LNCAP (cell line): ENCODE data around the gene SLC16A2.

Experiments used
- TF ChIP-seq, protein P1 (sequence below): fragments of 450-650 bp; IDR thresholded peaks from 2 replicates; pipeline ENCODE4 v1.5.1; 2017; ENCODE audit warnings: mild to moderate bottlenecking

SLC16A2 gene

DNA sequence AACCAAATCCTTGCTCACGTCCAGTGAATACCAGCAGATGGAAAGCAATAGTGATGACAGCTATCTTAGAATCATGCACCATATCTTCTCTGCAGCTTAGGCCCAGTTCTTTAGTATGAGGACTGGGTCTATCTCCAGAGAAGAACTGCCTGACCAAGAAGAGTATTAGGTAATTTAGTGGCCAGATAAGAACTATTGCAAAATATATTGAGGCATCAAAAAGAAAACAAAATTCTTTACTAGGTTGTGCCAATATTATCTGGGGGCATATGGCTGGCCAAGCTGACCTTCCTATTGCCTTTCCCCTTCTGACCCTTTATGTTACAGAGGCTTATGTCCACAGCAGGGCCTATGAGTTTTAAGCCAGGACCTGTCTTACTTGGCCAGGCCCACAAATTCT is 101.9 kb downstream of the SLC16A2 start:
- TF ChIP-seq, protein P1, sequence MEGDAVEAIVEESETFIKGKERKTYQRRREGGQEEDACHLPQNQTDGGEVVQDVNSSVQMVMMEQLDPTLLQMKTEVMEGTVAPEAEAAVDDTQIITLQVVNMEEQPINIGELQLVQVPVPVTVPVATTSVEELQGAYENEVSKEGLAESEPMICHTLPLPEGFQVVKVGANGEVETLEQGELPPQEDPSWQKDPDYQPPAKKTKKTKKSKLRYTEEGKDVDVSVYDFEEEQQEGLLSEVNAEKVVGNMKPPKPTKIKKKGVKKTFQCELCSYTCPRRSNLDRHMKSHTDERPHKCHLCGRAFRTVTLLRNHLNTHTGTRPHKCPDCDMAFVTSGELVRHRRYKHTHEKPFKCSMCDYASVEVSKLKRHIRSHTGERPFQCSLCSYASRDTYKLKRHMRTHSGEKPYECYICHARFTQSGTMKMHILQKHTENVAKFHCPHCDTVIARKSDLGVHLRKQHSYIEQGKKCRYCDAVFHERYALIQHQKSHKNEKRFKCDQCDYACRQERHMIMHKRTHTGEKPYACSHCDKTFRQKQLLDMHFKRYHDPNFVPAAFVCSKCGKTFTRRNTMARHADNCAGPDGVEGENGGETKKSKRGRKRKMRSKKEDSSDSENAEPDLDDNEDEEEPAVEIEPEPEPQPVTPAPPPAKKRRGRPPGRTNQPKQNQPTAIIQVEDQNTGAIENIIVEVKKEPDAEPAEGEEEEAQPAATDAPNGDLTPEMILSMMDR: no peak

DNA sequence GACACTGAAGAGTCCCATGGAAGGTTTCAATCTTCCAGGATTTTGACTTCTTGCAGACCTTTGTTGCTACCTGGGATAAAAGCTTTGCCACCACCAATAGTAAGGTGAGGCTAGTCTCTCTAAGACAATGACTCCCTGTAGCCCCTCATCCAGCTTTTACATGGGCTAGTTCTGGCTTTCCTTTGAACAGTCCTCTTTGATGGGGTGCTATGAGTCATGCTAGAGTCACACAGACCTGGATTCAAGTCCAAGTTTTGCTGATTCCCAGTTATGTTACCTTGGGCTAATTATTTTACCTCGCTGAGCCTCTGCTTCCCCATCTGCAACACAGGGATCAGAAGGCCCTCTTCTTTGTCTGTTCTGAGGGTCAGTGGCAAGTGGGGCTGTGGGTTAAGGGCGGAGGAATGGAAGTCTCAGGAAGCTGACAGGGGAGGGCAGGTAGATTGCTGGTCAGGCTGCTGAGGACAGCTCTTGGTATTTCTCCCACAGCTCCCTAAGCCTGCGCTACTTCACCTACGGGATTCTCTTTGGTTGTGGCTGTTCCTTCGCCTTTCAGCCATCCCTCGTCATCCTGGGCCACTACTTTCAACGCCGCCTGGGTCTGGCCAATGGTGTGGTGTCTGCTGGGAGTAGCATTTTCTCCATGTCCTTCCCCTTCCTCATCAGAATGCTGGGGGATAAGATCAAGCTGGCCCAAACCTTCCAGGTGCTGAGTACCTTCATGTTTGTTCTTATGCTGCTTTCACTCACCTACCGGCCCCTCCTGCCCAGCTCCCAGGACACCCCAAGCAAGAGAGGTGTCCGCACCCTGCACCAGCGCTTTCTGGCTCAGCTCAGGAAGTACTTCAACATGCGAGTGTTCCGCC is 102.8 kb downstream of the SLC16A2 start:
- TF ChIP-seq, protein P1: no peak

DNA sequence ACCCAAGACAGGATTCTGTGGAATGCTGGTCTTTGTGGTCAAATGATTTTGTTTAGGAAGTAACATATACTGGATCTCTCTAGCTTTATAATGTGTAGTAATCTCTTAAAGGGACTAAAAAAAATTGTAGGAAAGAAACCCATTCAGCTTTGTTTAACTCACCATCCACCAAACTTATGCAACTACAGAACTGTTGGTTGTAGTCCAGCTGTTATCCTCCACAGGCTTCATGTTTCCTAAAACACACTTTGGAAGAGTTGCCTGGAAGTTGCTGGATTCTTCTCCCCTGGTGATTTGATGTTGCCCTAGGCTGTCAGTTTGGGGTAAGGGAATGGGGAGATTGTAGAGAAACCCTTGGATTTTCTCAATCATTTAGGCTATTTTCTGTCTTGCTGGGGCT is 103.8 kb downstream of the SLC16A2 start:
- TF ChIP-seq, protein P1: no peak

DNA sequence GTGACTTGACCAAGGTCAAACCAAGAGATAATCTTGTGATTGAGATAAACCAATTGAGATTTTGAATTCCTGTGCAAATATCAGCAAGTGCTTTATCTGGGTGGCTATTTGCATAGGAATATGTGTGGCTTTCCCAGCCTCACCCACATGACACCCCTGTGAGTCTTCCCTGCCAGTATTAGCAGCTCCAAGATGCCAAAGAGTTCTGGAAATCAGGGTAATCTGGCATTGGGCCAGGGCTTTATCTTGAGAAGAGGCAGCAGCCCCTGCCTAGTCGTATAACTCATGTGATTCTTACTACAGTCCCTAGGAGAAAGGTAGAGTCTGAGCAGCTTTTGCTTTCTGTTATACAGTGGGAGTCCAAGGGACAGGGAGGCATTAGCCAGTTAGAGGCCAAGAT is 105.5 kb downstream of the SLC16A2 start:
- TF ChIP-seq, protein P1: no peak

DNA sequence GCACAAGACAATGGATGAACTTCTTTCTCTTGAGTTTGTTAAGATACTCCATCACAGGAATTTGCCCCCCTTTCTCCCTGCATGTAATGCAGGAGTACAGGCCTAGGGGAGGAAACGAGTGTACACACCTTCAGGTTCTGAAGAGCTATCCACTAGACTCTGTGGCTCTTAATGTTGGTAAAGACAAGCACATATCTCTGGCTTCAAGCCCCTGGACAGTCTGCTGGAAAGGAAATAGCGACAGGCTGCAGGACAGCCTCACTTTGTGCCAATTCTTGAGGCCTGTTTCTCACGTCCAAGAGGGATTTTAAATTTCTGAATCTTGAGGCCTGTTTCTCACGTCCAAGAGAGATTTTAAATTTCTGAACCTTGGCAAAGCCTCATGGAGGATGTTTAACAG is 106.1 kb downstream of the SLC16A2 start:
- TF ChIP-seq, protein P1: no peak

DNA sequence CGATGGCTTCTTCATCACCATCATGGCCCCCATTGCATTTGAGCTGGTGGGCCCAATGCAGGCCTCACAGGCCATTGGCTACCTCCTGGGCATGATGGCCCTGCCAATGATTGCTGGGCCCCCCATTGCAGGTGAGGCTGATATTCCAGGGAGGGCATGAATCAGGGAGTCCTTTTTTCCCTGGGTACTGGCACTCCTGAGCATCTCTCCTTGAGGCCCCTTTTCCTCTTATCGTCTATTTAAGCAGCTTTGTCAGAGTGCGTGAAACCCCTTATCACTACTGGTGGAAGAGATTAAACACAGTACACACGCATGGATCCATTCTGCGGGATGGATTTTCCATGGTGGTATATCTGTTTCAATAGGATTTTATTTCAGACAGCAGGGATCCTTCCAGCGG is 108.0 kb downstream of the SLC16A2 start:
- TF ChIP-seq, protein P1: no peak

DNA sequence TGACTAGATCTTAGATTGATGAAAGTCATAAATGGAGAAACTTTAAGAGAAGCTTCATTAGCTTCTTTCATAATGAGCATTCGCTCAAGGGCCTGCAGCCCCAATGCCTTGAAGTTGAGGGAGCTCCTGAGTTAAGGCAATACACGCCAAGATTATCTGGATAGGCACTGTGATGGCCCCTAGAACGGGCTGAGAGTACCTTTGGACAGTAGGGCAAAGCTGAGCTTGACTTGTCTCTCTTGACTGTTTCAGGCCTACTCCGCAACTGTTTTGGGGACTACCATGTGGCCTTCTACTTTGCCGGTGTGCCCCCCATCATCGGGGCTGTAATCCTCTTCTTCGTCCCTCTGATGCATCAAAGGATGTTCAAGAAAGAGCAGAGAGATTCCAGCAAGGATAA is 109.8 kb downstream of the SLC16A2 start:
- TF ChIP-seq, protein P1: no peak
